GM12878 (cell line): ENCODE measurements around the gene SPOCD1. TPM values are rescaled to one million over a fixed set of nuclear protein-coding genes. Genes with fewer than 3 reads are reported as not detected.

ENCODE experiments used
- ATAC-seq: fragments of 200-7000 bp; cut with Tn5 transposase; 3 replicates; pipeline ENCODE4 v1.9.1; 2020; ENCODE audit warnings: mild to moderate bottlenecking, moderate library complexity
- BruUV-seq: library from RNA; stranded (reverse); fragments of 400-500 nt; replicated peaks from 2 replicates; lab custom pipeline; 2021; lab: Mats Ljungman, UMichigan
- CTCF ChIA-PET: fragments of 300-600 bp; sonication (Branson Sonifier 250); formaldehyde crosslinking; extraction: SDS; loops from one replicate; lab custom pipeline; 2021; ENCODE audit warnings: inconsistent platforms; lab: Yijun Ruan, JAX
- POLR2A ChIA-PET: fragments of 350-600 bp; formaldehyde crosslinking; extraction: SDS; loops from one replicate; lab custom pipeline; 2021; ENCODE audit warnings: inconsistent platforms; lab: Charles Lee
- RAD21 ChIA-PET: fragments of 300-600 bp; sonication (Branson Sonifier 250); formaldehyde crosslinking; loops from one replicate; lab custom pipeline; 2023; ENCODE audit warnings: antibody characterized with exemption; ENCODE audit not compliant: unreplicated experiment; lab: Charles Lee
- SMC1A ChIA-PET: fragments of 300-600 bp; sonication (Branson Sonifier 250); formaldehyde crosslinking; loops from one replicate; lab custom pipeline; 2023; ENCODE audit not compliant: unreplicated experiment, uncharacterized antibody; lab: Charles Lee
- DNase-seq: peaks from one replicate; pipeline ENCODE4 v3.0.0-alpha.2; 2011; ENCODE audit warnings: low read depth, low spot score
- FAIRE-seq: peaks from 3 replicates; lab custom pipeline; 2011; peaks lifted over from hg19 to GRCh38; lab: Jason Lieb, UNC
- H2AFZ ChIP-seq: 2 replicates; pipeline ENCODE4 v1.6.0; 2011; ENCODE audit warnings: low read depth, low read length, control low read depth; ENCODE audit not compliant: control insufficient read depth
- H3K27ac ChIP-seq: 2 replicates; pipeline ENCODE4 v1.5.1; 2011; ENCODE audit warnings: control low read depth; ENCODE audit not compliant: control insufficient read depth, insufficient read depth
- H3K27me3 ChIP-seq, 2 experiments: replicated peaks in 1 of 2; 2 replicates each; pipeline versions ENCODE4 v1.6.0 to v1.6.1; 2011; ENCODE audit warnings: low read length in 1 of 2; ENCODE audit not compliant: control insufficient read depth in 2 of 2, insufficient read depth in 2 of 2
- H3K36me3 ChIP-seq, 2 experiments: 2 replicates each; pipeline ENCODE4 v1.5.1; 2011; ENCODE audit warnings: low read length in 1 of 2; ENCODE audit not compliant: control insufficient read depth in 2 of 2, insufficient read depth in 2 of 2
- H3K4me1 ChIP-seq: 2 replicates; pipeline ENCODE4 v1.6.1; 2011; ENCODE audit warnings: mild to moderate bottlenecking, low read length, moderate library complexity, mixed read lengths; ENCODE audit not compliant: control insufficient read depth, insufficient read depth
- H3K4me2 ChIP-seq: 2 replicates; pipeline ENCODE4 v1.6.0; 2011; ENCODE audit warnings: control low read depth; ENCODE audit not compliant: control insufficient read depth, insufficient read depth
- H3K4me3 ChIP-seq: fragments of 200-600 bp; sonication (generic); 2 replicates; pipeline ENCODE4 v1.5.1; 2016
- H3K79me2 ChIP-seq: 2 replicates; pipeline ENCODE4 v1.6.0; 2011; ENCODE audit warnings: low read length; ENCODE audit not compliant: control insufficient read depth, insufficient read depth
- H3K9ac ChIP-seq: 2 replicates; pipeline ENCODE4 v1.8.0; 2011; ENCODE audit warnings: low read length, control low read depth, mixed read lengths; ENCODE audit not compliant: control insufficient read depth, insufficient read depth
- H3K9me3 ChIP-seq: replicated peaks from 3 replicates; pipeline ENCODE4 v1.5.1; 2011; ENCODE audit warnings: mild to moderate bottlenecking, low read length; ENCODE audit not compliant: control insufficient read depth, insufficient read depth
- H4K20me1 ChIP-seq: 2 replicates; pipeline ENCODE4 v1.6.0; 2011; ENCODE audit not compliant: control insufficient read depth, insufficient read depth
- CHD1 ChIP-seq: IDR thresholded peaks from 2 replicates; pipeline ENCODE4 v1.6.1; 2012; ENCODE audit warnings: low read depth, low read length, improper control_type of control experiment
- CTCF ChIP-seq, 3 experiments: IDR thresholded peaks in 2 of 3; conservative IDR thresholded peaks in 1 of 3; 2 replicates each; pipeline ENCODE4 v1.5.1; 2011; ENCODE audit warnings: low read depth in 3 of 3, low read length in 3 of 3, mild to moderate bottlenecking in 3 of 3, control low read depth in 2 of 3, moderate library complexity in 2 of 3, inconsistent platforms in 1 of 3, mixed read lengths in 1 of 3; ENCODE audit not compliant: control insufficient read depth in 2 of 3, insufficient read depth in 1 of 3; ENCODE audit errors: extremely low read depth in 1 of 3
- FOXK2 ChIP-seq: fragments of 450-650 bp; IDR thresholded peaks from 2 replicates; pipeline ENCODE4 v1.6.1; 2017; ENCODE audit warnings: mild to moderate bottlenecking, moderate library complexity
- IKZF1 ChIP-seq: fragments of 450-650 bp; conservative IDR thresholded peaks from 2 replicates; pipeline ENCODE4 v1.6.1; 2017; ENCODE audit warnings: antibody characterized with exemption, mild to moderate bottlenecking
- NFYA ChIP-seq: IDR thresholded peaks from 2 replicates; pipeline ENCODE4 v1.6.1; 2011; ENCODE audit warnings: low read depth, mild to moderate bottlenecking, low read length, improper control_type of control experiment, borderline replicate concordance
- PAX8 ChIP-seq: fragments of 450-650 bp; IDR thresholded peaks from 2 replicates; pipeline ENCODE4 v1.6.1; 2017; ENCODE audit warnings: mild to moderate bottlenecking, moderate library complexity
- PBX3 ChIP-seq: IDR thresholded peaks from 2 replicates; pipeline ENCODE4 v1.6.1; 2011; ENCODE audit warnings: mild to moderate bottlenecking, low read depth, low read length, moderate library complexity; ENCODE audit not compliant: insufficient replicate concordance
- PML ChIP-seq: IDR thresholded peaks from 2 replicates; pipeline ENCODE4 v1.6.1; 2012; ENCODE audit warnings: low read length, inconsistent platforms
- POLR2AphosphoS2 ChIP-seq: IDR thresholded peaks from 2 replicates; pipeline ENCODE4 v1.6.1; 2011; ENCODE audit warnings: low read depth, mild to moderate bottlenecking, low read length, improper control_type of control experiment, moderate library complexity
- RELB ChIP-seq: fragments of 450-650 bp; IDR thresholded peaks from 2 replicates; pipeline ENCODE4 v1.6.1; 2017; ENCODE audit warnings: low read depth, mild to moderate bottlenecking, moderate library complexity
- SMARCA5 ChIP-seq: fragments of 450-650 bp; IDR thresholded peaks from 2 replicates; pipeline ENCODE4 v1.6.1; 2017; ENCODE audit warnings: mild to moderate bottlenecking
- WGBS: methylation state at CpG from one replicate; pipeline ENCODE4 v1.1.6; 2016; ENCODE audit warnings: low lambda C conversion rate; ENCODE audit not compliant: insufficient replicate concordance, insufficient coverage; ENCODE audit errors: missing lambda C conversion rate; 5-methylcytosine and 5-hydroxymethylcytosine counted together
- in situ Hi-C: fragments of 300-500 bp; cut with MboI; formaldehyde crosslinking; loops from 9 replicates; pipeline ENCODE4 v1.14.3; 2018; ENCODE audit warnings: mixed read lengths
- intact Hi-C: fragments of 100-400 bp; cut with micrococcal nuclease; formaldehyde crosslinking; loops from one replicate; pipeline ENCODE4 v1.14.2; 2022; ENCODE audit not compliant: unreplicated experiment
- polyA plus RNA-seq, 11 experiments: library from polyadenylated mRNA; depleted of rRNA in 4 of 11; unstranded in 6 of 11; stranded (reverse) in 5 of 11; fragments of >200 nt; fragmentation: Nextera tagmentation in 4 of 11; fragmentation: Illumina TruSeq in 1 of 11; extraction: Ambion mirVana in 4 of 11; extraction: Trizol in 1 of 11; gene quantifications; 1 replicate in 1 of 11; 2 replicates in 10 of 11; pipeline versions ENCODE4 v1.2.1 to v1.2.3, GENCODE V29; 2011 to 2016; ENCODE audit warnings: inconsistent platforms in 2 of 11, missing spikeins in 2 of 11, low read depth in 1 of 11
- total RNA-seq, 4 experiments: library from RNA; depleted of rRNA in 3 of 4; stranded (reverse); fragments of >200 nt in 3 of 4; fragmentation: Illumina TruSeq in 1 of 4; extraction: Trizol in 1 of 4; gene quantifications; 2 replicates each; pipeline versions ENCODE4 v1.2.1 to v1.2.3, GENCODE V29; 2013 to 2021

Gene SPOCD1
- total and polyA plus RNA-seq, 10 of the 15 experiments (the other 5 are each of a cell fraction or from before 2014, with no cell fraction given) = 0.02 to 0.65 (median 0.13) TPM; not detected in 4

- ChIA-PET RAD21 (interaction anchor here (0.6 to 4.2 kb wide), 12 partner anchors 24 to 408 kb away, joined by 3 to 37 read pairs (median 4); partner anchors contain the start of gene PTP4A2), CTCF (interaction anchor here (0.7 to 7.5 kb wide), 9 partner anchors 11 to 227 kb away, joined by 3 to 88 read pairs (median 4); no protein-coding TSS in a partner anchor), POLR2A (interaction anchor here (0.7 kb wide), 1 partner anchor 119 kb away, joined by 4 read pairs; no protein-coding TSS in a partner anchor), SMC1A (interaction anchor here (1.0 to 7.4 kb wide), 9 partner anchors 18 to 130 kb away, joined by 3 to 65 read pairs (median 4); no protein-coding TSS in a partner anchor)
- intact Hi-C loops = no loop called here
- no peak for FAIRE-seq
- H3K4me1 ChIP-seq = no peaks in the 10 kb centered on the region
- H3K79me2 ChIP-seq = no peaks in the 10 kb centered on the region
- no peak overlapping the region for H2AFZ ChIP-seq
- in situ Hi-C loops = no loop called here
- no peak for DNase-seq
- no TSS peak for BruUV-seq
- no peak overlapping the region for H3K4me3 ChIP-seq
- H3K36me3 ChIP-seq = no peaks in the 10 kb centered on the region
- H3K4me2 ChIP-seq = no peak overlapping the region
- H3K27me3 ChIP-seq = no peaks in the 10 kb centered on the region; a peak in 1 of 4 replicates
- no peak overlapping the region for H3K27ac ChIP-seq
- TF ChIP-seq RELB = no peak
- no peak for TF ChIP-seq PAX8
- no peak for TF ChIP-seq IKZF1
- no peak for TF ChIP-seq PML
- TF ChIP-seq SMARCA5 = no peak
- TF ChIP-seq CTCF (IDR thresholded peaks at IDR 0.05 in 2 of 3, conservative IDR thresholded peaks at IDR 0.05 in 1 of 3; ENCODE audit: control insufficient read depth in 2 of 3, extremely low read depth in 1 of 3, insufficient read depth in 1 of 3, low read depth in 3 of 3, low read length in 3 of 3) = no peak
- TF ChIP-seq POLR2AphosphoS2 = no peak
- TF ChIP-seq PBX3 = no peak
- no peak for TF ChIP-seq FOXK2
- no peak for TF ChIP-seq NFYA
- TF ChIP-seq CHD1 = no peak
- H4K20me1 ChIP-seq = no peaks in the 10 kb centered on the region
- H3K9me3 ChIP-seq = no peaks in the 10 kb centered on the region
- 18% methylated on average over 3 of the region's 3 CpGs for WGBS
- ATAC-seq = no peak
- no peak overlapping the region for H3K9ac ChIP-seq
These were observed 19.6 kb upstream of the SPOCD1 start for GRCh38 chr1:31835415-31835814.
